GM21515 (cell line): ENCODE data around the gene INPP5A.

Experiments
- ATAC-seq: cut with Tn5 transposase; IDR thresholded peaks from one replicate; pipeline ENCODE4 v1.9.1; 2021; ENCODE audit not compliant: unreplicated experiment

The INPP5A gene

DNA sequence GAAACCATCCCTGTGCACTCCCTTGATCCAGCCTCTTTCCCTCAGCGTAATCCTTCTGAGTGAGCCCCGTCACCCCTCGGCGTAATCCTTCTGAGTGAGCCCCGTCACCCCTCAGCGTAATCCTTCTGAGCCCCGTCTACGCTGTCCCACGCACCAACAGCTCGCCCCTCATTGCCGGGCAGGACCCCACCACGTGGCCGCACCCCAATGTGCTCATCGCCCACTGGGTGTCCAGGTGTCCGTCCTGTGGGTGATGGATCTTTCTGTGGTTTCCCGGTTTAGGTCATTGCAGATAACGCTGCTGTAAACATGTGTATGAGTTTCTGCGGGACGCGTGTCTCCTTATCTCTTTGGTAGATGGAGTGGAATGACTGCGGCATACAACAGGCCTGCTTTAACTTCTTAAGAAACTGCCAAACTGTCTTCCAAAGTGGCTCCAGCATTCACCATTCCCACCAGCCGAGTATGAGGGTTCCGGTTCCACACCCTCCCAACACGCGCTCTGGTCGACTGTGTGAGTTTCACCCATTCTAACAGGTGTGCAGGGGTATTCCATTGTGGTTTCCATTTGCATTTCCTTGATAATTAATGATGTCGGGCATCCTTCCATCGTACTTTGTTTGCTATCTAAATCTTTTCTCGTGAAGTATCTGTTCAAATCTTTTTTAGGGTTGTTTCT, 290.4 kb downstream of the INPP5A start:
- ATAC-seq = no peak

GRCh38 chr10:132828681-132829080, 291.1 kb downstream of the INPP5A start:
- no peak for ATAC-seq

DNA sequence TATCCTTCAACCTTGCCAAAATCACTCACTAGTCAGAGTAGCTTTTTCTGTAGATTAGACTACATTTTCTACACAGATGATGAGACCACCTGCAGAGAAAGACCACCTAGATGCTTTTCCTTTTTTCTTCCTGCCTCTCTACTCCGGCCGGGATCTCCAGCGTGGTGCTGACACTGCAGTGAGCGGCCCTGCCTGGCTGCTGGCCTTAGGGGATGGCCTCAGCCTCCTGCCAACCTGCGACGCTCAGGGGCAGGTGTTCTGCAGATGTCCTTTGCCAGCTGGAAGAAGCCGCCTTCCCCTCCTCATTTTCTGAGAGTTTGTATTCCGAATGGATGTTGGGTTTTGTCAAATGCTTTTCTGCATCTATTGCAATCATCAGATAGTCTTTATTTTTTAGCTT, 291.8 kb downstream of the INPP5A start:
- no peak for ATAC-seq

- ATAC-seq = no peak
These were observed 294.8 kb downstream of the INPP5A start for GRCh38 chr10:132832186-132832969.
